Lower leg skin (tissue), 4 donors: Measurements from ENCODE around the gene CSF1R. TPM values are rescaled to one million over a fixed set of nuclear protein-coding genes. Genes with fewer than 3 reads are reported as not detected.

Source experiments
- DNase-seq, 2 donors: peaks; one replicate each; pipeline ENCODE4 v3.0.0-alpha.2; 2019; ENCODE audit warnings: low spot score in 2 of 2
- H3K4me3 ChIP-seq: fragments of 200-600 bp; sonication (generic); 2 replicates; pipeline ENCODE4 v1.5.1; 2017; ENCODE audit warnings: mild to moderate bottlenecking, low read depth; ENCODE audit not compliant: poor library complexity, severe bottlenecking
- CTCF ChIP-seq, 3 donors: fragments of 450-650 bp; IDR thresholded peaks; one replicate each; pipeline ENCODE4 v1.5.1; 2016; ENCODE audit warnings: antibody characterized with exemption in 3 of 3, mild to moderate bottlenecking in 3 of 3, moderate library complexity in 2 of 3
- POLR2A ChIP-seq, 2 donors: fragments of 450-650 bp; IDR thresholded peaks; one replicate each; pipeline ENCODE4 v1.6.1; 2016 to 2017; ENCODE audit warnings: antibody characterized with exemption in 2 of 2, mild to moderate bottlenecking in 1 of 2, moderate library complexity in 1 of 2
- WGBS, 2 donors: methylation state at CpG; one replicate each; pipeline ENCODE4 v1.1.5; 2018; 5-methylcytosine and 5-hydroxymethylcytosine counted together
- intact Hi-C: fragments of 100-400 bp; cut with DNase I; formaldehyde crosslinking; loops from one replicate; pipeline ENCODE4 v1.15.0; 2023; ENCODE audit warnings: low total_unique reads
- total RNA-seq, 4 donors: library from RNA; depleted of rRNA; stranded (reverse); fragments of >200 nt; gene quantifications; one replicate each; pipeline ENCODE4 v1.1.0, GENCODE V29; 2016

Gene CSF1R
- total RNA-seq: 10 to 100 TPM; 17.9 to 27.3 (median 23.9) TPM

DNA sequence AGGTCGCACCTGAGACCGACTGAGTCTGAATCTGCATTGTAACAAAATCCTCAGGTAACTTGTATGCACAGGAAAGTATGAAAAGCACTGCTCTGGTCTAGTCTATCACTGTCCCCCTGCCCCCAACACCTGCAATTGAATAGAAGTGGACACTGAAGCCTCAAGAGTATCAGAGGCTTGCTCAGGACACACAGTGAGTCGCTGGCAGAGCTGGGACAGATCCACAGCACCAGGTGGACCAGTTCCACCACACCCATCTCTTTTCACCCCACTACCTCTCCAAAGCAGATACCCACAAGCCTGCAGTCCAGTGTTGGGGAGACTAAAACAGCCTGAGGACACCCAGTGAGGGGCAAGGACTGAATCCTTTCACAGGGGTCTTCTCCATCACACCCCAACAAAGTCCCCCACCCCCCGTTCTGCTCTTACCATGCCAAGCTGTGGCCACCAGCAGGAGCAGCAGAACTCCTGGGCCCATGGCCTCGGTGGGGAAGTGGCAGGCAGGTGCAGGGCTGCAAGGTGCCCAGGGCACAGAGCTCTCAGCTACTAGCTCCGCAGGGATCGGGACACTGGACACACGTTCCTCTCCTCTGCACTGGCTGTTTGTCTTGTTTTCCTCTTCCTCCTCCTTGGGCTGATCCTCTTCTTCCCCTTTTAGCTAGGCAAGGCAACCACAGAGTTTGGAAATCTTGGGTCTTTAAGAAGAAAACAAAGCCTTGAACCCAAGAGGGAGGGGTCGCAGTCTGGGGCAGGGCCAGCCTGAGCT is at the start of gene CSF1R:
CSF1R (minus strand) TSS at position 605 of the 766 bp plus-strand sequence; CDS start at position 478, 127 bp downstream.
- peak in 1 of 2 donors; percentile 65 for DNase-seq
- intact Hi-C loops: no loop called here
- WGBS, 2 donors: 88 to 89% methylated on average over 9 of the region's 9 CpGs
- TF ChIP-seq POLR2A (IDR thresholded peaks at IDR 0.05): no peak
- no peak for TF ChIP-seq CTCF (IDR thresholded peaks at IDR 0.05)
- H3K4me3 ChIP-seq: peak within 1 kb of the TSS; percentile 23

DNA sequence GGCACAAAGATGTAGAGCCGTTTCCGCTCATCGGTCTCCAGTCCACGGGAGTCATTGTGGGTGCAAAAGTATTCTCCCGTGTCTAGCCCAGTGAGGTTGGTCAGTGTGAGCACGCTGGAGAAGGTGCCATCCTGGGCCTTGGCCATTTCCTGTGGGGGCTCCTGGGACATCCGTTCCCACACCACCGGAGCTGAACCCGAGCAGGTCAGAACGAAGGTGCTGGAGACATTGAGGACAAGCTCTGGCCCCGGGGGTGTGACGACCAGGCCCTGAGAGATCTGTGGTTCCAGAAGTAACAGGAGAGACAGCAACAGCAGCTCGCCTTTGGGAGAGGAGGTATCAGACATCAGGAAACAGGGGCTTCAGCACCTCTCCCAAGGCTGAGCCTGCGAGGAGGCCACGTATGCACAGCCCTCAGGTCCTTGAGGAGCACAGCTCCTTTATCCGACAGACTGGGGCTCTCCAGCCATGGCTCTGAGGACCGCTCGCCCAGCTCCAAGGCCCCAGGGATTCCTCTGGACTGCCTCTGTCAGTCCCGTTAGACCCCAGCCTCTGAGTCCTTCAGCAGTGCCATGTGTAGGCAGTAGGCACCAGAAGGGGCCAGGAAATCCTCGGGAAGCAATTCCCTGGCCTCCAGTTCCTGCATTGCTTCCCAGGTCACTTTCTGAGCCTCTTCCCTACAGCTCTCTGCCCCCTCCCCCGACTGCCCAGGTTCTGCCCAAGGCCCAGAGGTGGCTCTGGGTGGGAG is 49.4 kb upstream of the CSF1R start:
- TF ChIP-seq POLR2A (IDR thresholded peaks at IDR 0.05) (no peak), CTCF (IDR thresholded peaks at IDR 0.05) (no peak)
- no peak overlapping the region for H3K4me3 ChIP-seq
- 70 to 76% methylated on average over 18 to 20 of the region's 21 CpGs for WGBS, 2 donors
- intact Hi-C loops: no loop called here
- no peak for DNase-seq

DNA sequence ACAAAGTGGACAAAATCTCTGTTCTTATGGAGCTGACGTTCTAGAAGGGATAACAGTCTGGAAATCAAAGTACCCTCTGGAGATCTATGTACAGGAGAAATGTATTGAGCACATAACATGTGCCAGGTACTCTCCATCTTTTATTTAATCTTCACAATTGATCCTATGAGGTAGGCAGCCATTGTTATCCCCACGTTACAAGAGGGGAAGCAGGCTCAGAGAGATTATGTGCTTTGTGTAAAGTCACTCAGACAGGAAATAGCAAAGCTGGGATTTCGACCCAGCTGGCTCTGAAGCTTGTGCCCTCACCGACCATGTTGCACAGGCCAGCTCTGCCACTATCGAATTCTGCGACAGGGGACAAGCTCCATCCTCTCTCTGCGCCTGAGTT is 47.8 kb upstream of the CSF1R start:
- H3K4me3 ChIP-seq: no peak overlapping the region
- DNase-seq: no peak
- WGBS, 2 donors: 71 to 79% methylated on average over 7 of the region's 7 CpGs
- TF ChIP-seq CTCF (IDR thresholded peaks at IDR 0.05) (no peak), POLR2A (IDR thresholded peaks at IDR 0.05) (no peak)
- intact Hi-C loops: no loop called here

- intact Hi-C loops: no loop called here
- no peak for TF ChIP-seq POLR2A (IDR thresholded peaks at IDR 0.05)
- no peak for TF ChIP-seq CTCF (IDR thresholded peaks at IDR 0.05)
- no peak overlapping the region for H3K4me3 ChIP-seq
- 79 to 84% methylated on average over 16 of the region's 16 CpGs for WGBS, 2 donors
- DNase-seq: no peak
Measured at GRCh38 chr5:150133581-150134197, 47.3 kb upstream of the CSF1R start.

GRCh38 chr5:150132740-150133139 is 46.4 kb upstream of the CSF1R start:
- WGBS, 2 donors: 82% methylated on average over 22 of the region's 22 CpGs
- no peak overlapping the region for H3K4me3 ChIP-seq
- intact Hi-C loops: no loop called here

More at GRCh38 chr5:150132740-150133139, 46.4 kb upstream of the CSF1R start:
- TF ChIP-seq POLR2A (IDR thresholded peaks at IDR 0.05): no peak
- no peak for TF ChIP-seq CTCF (IDR thresholded peaks at IDR 0.05)
- DNase-seq: no peak
